RWPE2 (cell line): Measurements from ENCODE around the gene DLG1.
A peak's percentile ranks its signal among the peaks of the same experiment; 100 is the strongest.

ENCODE experiments used
- ATAC-seq: fragments of 200-7000 bp; cut with Tn5 transposase; 3 replicates; pipeline ENCODE4 v1.9.1; 2021; ENCODE audit warnings: low read depth
- DNase-seq: peaks from one replicate; pipeline ENCODE4 v3.0.0-alpha.2; 2020; ENCODE audit warnings: low spot score
- H3K27ac ChIP-seq: fragments of 450-650 bp; 2 replicates; pipeline ENCODE4 v1.5.1; 2017; ENCODE audit warnings: mild to moderate bottlenecking; ENCODE audit not compliant: poor library complexity, severe bottlenecking
- H3K27me3 ChIP-seq: fragments of 250-450 bp; sonication (Bioruptor Pico); 2 replicates; pipeline ENCODE4 v1.5.1; 2021; ENCODE audit warnings: mild to moderate bottlenecking, moderate library complexity; ENCODE audit not compliant: insufficient read depth, poor library complexity, severe bottlenecking
- H3K36me3 ChIP-seq: fragments of 250-450 bp; sonication (Bioruptor Pico); 2 replicates; pipeline ENCODE4 v1.5.1; 2020; ENCODE audit warnings: low read depth, mild to moderate bottlenecking, moderate library complexity
- H3K4me1 ChIP-seq: fragments of 250-450 bp; sonication (Bioruptor Pico); 2 replicates; pipeline ENCODE4 v1.5.1; 2021; ENCODE audit warnings: mild to moderate bottlenecking, moderate library complexity; ENCODE audit not compliant: insufficient read depth, poor library complexity, severe bottlenecking
- H3K4me3 ChIP-seq: fragments of 250-450 bp; sonication (Bioruptor Pico); 2 replicates; pipeline ENCODE4 v1.5.1; 2021; ENCODE audit warnings: mild to moderate bottlenecking, moderate library complexity; ENCODE audit not compliant: severe bottlenecking
- H3K9me3 ChIP-seq: fragments of 250-450 bp; sonication (Bioruptor Pico); 2 replicates; pipeline ENCODE4 v1.5.1; 2021; ENCODE audit warnings: mild to moderate bottlenecking, moderate library complexity; ENCODE audit not compliant: severe bottlenecking
- TF ChIP-seq, protein P1 (sequence below): fragments of 450-650 bp; IDR thresholded peaks from one replicate; pipeline ENCODE4 v1.5.1; 2017; ENCODE audit warnings: mild to moderate bottlenecking, moderate library complexity; ENCODE audit not compliant: poor library complexity, severe bottlenecking

DLG1 gene

DNA sequence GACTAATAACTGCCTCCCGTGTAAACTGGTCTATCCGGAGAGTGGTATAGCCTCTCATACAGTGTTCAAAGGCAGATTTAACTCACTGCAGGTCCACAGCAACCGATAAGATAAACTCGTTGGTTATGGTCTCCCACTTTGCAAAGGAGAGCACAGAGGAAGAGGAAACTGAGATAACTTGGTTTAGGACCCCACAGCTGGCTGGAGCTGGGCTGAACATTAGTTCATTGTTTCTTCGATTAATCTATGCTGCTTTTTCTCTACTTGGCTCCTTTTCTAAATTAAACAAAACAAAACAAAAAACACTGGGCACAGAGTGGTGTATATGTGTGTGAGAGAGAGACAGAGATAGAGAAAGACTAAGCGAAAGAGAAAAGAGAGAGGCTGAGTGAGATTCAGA, 5.0 kb upstream of the DLG1 start:
- Histone ChIP-seq H3K4me1 (peaks cover 28% of the 10 kb centered on the region), H3K36me3 (no peaks in the 10 kb centered on the region), H3K27ac (peak overlapping the region; percentile 31), H3K4me3 (no peak overlapping the region), H3K9me3 (no peaks in the 10 kb centered on the region), H3K27me3 (no peaks in the 10 kb centered on the region)
- ATAC-seq, result no peak
- DNase-seq, result no peak
- TF ChIP-seq, protein P1, sequence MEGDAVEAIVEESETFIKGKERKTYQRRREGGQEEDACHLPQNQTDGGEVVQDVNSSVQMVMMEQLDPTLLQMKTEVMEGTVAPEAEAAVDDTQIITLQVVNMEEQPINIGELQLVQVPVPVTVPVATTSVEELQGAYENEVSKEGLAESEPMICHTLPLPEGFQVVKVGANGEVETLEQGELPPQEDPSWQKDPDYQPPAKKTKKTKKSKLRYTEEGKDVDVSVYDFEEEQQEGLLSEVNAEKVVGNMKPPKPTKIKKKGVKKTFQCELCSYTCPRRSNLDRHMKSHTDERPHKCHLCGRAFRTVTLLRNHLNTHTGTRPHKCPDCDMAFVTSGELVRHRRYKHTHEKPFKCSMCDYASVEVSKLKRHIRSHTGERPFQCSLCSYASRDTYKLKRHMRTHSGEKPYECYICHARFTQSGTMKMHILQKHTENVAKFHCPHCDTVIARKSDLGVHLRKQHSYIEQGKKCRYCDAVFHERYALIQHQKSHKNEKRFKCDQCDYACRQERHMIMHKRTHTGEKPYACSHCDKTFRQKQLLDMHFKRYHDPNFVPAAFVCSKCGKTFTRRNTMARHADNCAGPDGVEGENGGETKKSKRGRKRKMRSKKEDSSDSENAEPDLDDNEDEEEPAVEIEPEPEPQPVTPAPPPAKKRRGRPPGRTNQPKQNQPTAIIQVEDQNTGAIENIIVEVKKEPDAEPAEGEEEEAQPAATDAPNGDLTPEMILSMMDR, result no peak

DNA sequence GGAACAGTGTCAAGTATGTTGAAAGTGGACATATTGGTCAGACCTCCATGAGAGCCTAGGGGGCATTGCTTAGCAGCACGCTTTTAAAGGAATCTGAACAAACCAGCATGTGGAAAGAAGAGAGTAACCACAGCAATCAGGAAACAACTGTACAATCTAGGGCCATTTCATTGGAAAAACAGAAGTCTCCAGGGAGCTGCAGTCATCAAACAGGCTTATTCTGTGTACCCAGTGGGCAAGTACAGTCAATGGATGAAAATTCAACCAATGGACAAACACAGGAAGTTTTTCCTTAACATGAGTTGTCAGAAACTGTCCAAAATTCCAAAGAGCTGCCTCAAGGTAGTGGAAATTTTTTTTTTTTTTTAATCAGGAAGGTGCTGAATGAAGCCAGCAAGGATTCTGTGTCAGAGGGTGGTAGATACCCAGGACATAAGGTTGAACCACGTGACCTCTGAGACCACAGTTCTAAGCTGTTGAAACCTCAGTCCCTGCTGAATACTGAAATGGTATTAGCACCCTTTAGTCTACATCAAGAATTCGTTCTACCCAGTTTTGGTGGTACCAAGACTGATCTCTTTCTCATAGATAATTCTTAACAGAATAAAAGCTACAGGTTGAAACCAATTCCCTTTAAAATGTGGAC, 4.4 kb upstream of the DLG1 start:
- no peak for DNase-seq
- Histone ChIP-seq H3K27ac (peak overlapping the region; percentile 31), H3K4me1 (peaks cover 25% of the 10 kb centered on the region), H3K9me3 (no peaks in the 10 kb centered on the region), H3K4me3 (no peak overlapping the region), H3K27me3 (no peaks in the 10 kb centered on the region), H3K36me3 (no peaks in the 10 kb centered on the region)
- TF ChIP-seq, protein P1, result no peak
- ATAC-seq, result no peak

GRCh38 chr3:197302033-197302432, 3.6 kb upstream of the DLG1 start:
- DNase-seq, result no peak
- Histone ChIP-seq H3K4me3 (no peak overlapping the region), H3K4me1 (peaks cover 24% of the 10 kb centered on the region), H3K36me3 (no peaks in the 10 kb centered on the region), H3K27me3 (no peaks in the 10 kb centered on the region), H3K27ac (peak overlapping the region; percentile 31), H3K9me3 (no peaks in the 10 kb centered on the region)
- no peak for ATAC-seq
- TF ChIP-seq, protein P1, result no peak

GRCh38 chr3:197300361-197300760, 1.9 kb upstream of the DLG1 start:
- Histone ChIP-seq H3K9me3 (no peaks in the 10 kb centered on the region), H3K27me3 (no peaks in the 10 kb centered on the region), H3K36me3 (peaks cover 14% of the 10 kb centered on the region), H3K4me1 (peaks cover 19% of the 10 kb centered on the region), H3K27ac (peak overlapping the region; percentile 90), H3K4me3 (no peak overlapping the region)
- no peak for ATAC-seq
- TF ChIP-seq, protein P1, result no peak
- no peak for DNase-seq
